HepG2 (cell line): ENCODE results near the gene TMEM144. TPM values are rescaled to one million over a fixed set of nuclear protein-coding genes. Genes with fewer than 3 reads are reported as not detected.

Experiments used
- ATAC-seq: fragments of 200-7000 bp; cut with Tn5 transposase; 3 replicates; pipeline ENCODE4 v1.9.1; 2020; ENCODE audit warnings: mild to moderate bottlenecking, moderate library complexity
- BruUV-seq: library from RNA; stranded (reverse); fragments of 400-500 nt; replicated peaks from 2 replicates; lab custom pipeline; 2021; lab: Mats Ljungman, UMichigan
- CTCF ChIA-PET: fragments of 300-600 bp; formaldehyde crosslinking; extraction: SDS; loops from one replicate; lab custom pipeline; 2021; ENCODE audit warnings: low total read pairs, inconsistent platforms, low intra/inter-chr PET ratio; lab: Yijun Ruan, JAX
- POLR2A ChIA-PET: fragments of 350-600 bp; sonication (Branson Sonifier 250); formaldehyde crosslinking; loops from one replicate; lab custom pipeline; 2020; ENCODE audit warnings: antibody characterized with exemption, inconsistent platforms; lab: Yijun Ruan, JAX
- DNase-seq: peaks from one replicate; pipeline ENCODE4 v3.0.0-alpha.2; 2015; ENCODE audit warnings: low spot score
- FAIRE-seq: peaks from 3 replicates; lab custom pipeline; 2011; peaks lifted over from hg19 to GRCh38; lab: Jason Lieb, UNC
- H2AFZ ChIP-seq: one replicate; pipeline ENCODE4 v1.6.1; 2011; ENCODE audit warnings: low read length, inconsistent platforms
- H3K27ac ChIP-seq: fragments of 300-600 bp; 3 replicates; pipeline ENCODE4 v1.8.0; 2011; ENCODE audit warnings: mixed run types, mild to moderate bottlenecking, mixed read lengths, low read length, inconsistent platforms; ENCODE audit not compliant: insufficient read depth; ENCODE audit errors: extremely low read length
- H3K27me3 ChIP-seq, 2 experiments: fragments of 200-600 bp in 1 of 2; 2 replicates in 1 of 2; 3 replicates in 1 of 2; pipeline versions ENCODE4 v1.6.0 to v1.8.0; 2011; ENCODE audit warnings: low read length in 2 of 2, mild to moderate bottlenecking in 2 of 2, moderate library complexity in 2 of 2, inconsistent platforms in 1 of 2; ENCODE audit not compliant: insufficient read depth in 2 of 2, control insufficient read depth in 1 of 2
- H3K36me3 ChIP-seq, 2 experiments: fragments of 200-600 bp in 1 of 2; replicated peaks in 1 of 2; 2 replicates in 1 of 2; 3 replicates in 1 of 2; pipeline versions ENCODE4 v1.5.1 to v1.8.0; 2011; ENCODE audit warnings: low read length in 2 of 2, inconsistent platforms in 1 of 2; ENCODE audit not compliant: insufficient read depth in 2 of 2, control insufficient read depth in 1 of 2
- H3K4me1 ChIP-seq: 2 replicates; pipeline ENCODE4 v1.5.1; 2012; ENCODE audit warnings: low read length, inconsistent platforms; ENCODE audit not compliant: insufficient read depth
- H3K4me2 ChIP-seq: 2 replicates; pipeline ENCODE4 v1.6.0; 2011; ENCODE audit warnings: low read depth, low read length, inconsistent platforms
- H3K4me3 ChIP-seq, 3 experiments: fragments of 200-600 bp in 1 of 3; sonication (generic), shearing (Covaris generic) in 1 of 3; replicated peaks in 1 of 3; 2 replicates each; pipeline ENCODE4 v1.5.1; 2011 to 2016; ENCODE audit warnings: low read length in 3 of 3, inconsistent platforms in 2 of 3, low read depth in 2 of 3, mild to moderate bottlenecking in 2 of 3, control low read depth in 1 of 3, mixed read lengths in 1 of 3; ENCODE audit not compliant: insufficient read depth in 1 of 3
- H3K79me2 ChIP-seq: one replicate; pipeline ENCODE4 v1.6.1; 2011; ENCODE audit warnings: low read length, inconsistent platforms; ENCODE audit not compliant: insufficient read depth
- H3K9ac ChIP-seq: 2 replicates; pipeline ENCODE4 v1.6.0; 2011; ENCODE audit warnings: mild to moderate bottlenecking, low read depth, low read length, inconsistent platforms; ENCODE audit not compliant: insufficient read depth
- H3K9me3 ChIP-seq: 2 replicates; pipeline ENCODE4 v1.5.1; 2012; ENCODE audit warnings: mild to moderate bottlenecking, low read length
- H4K20me1 ChIP-seq: 2 replicates; pipeline ENCODE4 v1.6.0; 2011; ENCODE audit warnings: inconsistent platforms, mild to moderate bottlenecking, low read length, moderate library complexity; ENCODE audit not compliant: insufficient read depth
- HNRNPLL ChIP-seq: fragments of 200-400 bp; formaldehyde crosslinking; IDR thresholded peaks from 2 replicates; pipeline ENCODE4 v1.6.1; 2017; ENCODE audit warnings: mild to moderate bottlenecking, low read depth, low read length; ENCODE audit not compliant: poor library complexity, severe bottlenecking
- KDM2A ChIP-seq: sonication (generic); formaldehyde crosslinking; IDR thresholded peaks from 2 replicates; pipeline ENCODE4 v1.4.0; 2020; ENCODE audit warnings: low read depth, missing genetic modification reagents, borderline replicate concordance
- LRRFIP1 ChIP-seq: sonication (generic); formaldehyde crosslinking; conservative IDR thresholded peaks from 2 replicates; pipeline ENCODE4 v1.4.0; 2020; ENCODE audit warnings: missing genetic modification reagents
- NCOA1 ChIP-seq: sonication (generic); formaldehyde crosslinking; IDR thresholded peaks from 2 replicates; pipeline ENCODE4 v1.9.0; 2021; ENCODE audit warnings: missing genetic modification reagents
- ZFYVE20 ChIP-seq: sonication (generic); formaldehyde crosslinking; IDR thresholded peaks from 2 replicates; pipeline ENCODE4 v1.8.0; 2023; ENCODE audit warnings: low read depth, mild to moderate bottlenecking, moderate library complexity, missing genetic modification reagents, borderline replicate concordance
- ZNF337 ChIP-seq: sonication (generic); formaldehyde crosslinking; IDR thresholded peaks from 2 replicates; pipeline ENCODE4 v1.5.1; 2020; ENCODE audit warnings: missing genetic modification reagents, low read depth, mild to moderate bottlenecking, borderline replicate concordance
- ZNF407 ChIP-seq: sonication (generic); formaldehyde crosslinking; IDR thresholded peaks from one replicate; pipeline ENCODE4 v1.5.1; 2020; ENCODE audit warnings: mild to moderate bottlenecking, missing genetic modification reagents; ENCODE audit errors: not compliant biosample characterization
- ZNF484 ChIP-seq: sonication (generic); formaldehyde crosslinking; IDR thresholded peaks from 2 replicates; pipeline ENCODE4 v1.5.1; 2020; ENCODE audit warnings: mild to moderate bottlenecking, low read depth, missing genetic modification reagents, borderline replicate concordance
- ZNF547 ChIP-seq: sonication (generic); formaldehyde crosslinking; IDR thresholded peaks from 2 replicates; pipeline ENCODE4 v1.5.1; 2020; ENCODE audit warnings: mild to moderate bottlenecking, missing genetic modification reagents
- ZNF660 ChIP-seq: sonication (generic); formaldehyde crosslinking; IDR thresholded peaks from 2 replicates; pipeline ENCODE4 v1.5.1; 2020; ENCODE audit warnings: mild to moderate bottlenecking, low read depth, missing genetic modification reagents, borderline replicate concordance
- ZNF800 ChIP-seq: sonication (generic); formaldehyde crosslinking; IDR thresholded peaks from 2 replicates; pipeline ENCODE4 v1.4.0; 2020; ENCODE audit warnings: missing genetic modification reagents
- WGBS: methylation state at CpG from one replicate; pipeline ENCODE4 v1.1.6; 2017; ENCODE audit warnings: low lambda C conversion rate; 5-methylcytosine and 5-hydroxymethylcytosine counted together
- in situ Hi-C: cut with HindIII; loops from 2 replicates; pipeline ENCODE4 v1.10.0; 2017; ENCODE audit warnings: low pct_unique_long_range_greater_than_20kb; ENCODE audit not compliant: extremely low pct_ligation_motif_present
- intact Hi-C: fragments of 100-400 bp; cut with micrococcal nuclease; formaldehyde crosslinking; loops from one replicate; pipeline ENCODE4 v1.10.0; 2022; ENCODE audit not compliant: unreplicated experiment
- polyA plus RNA-seq, 8 experiments: library from polyadenylated mRNA; depleted of rRNA in 3 of 8; stranded (reverse) in 7 of 8; unstranded in 1 of 8; fragments of >200 nt; fragmentation: Illumina TruSeq in 4 of 8; extraction: Trizol in 4 of 8; gene quantifications; 2 replicates each; pipeline versions ENCODE4 v1.2.1 to v1.2.3, GENCODE V29; 2011 to 2016; ENCODE audit warnings: low read depth in 4 of 8, missing spikeins in 1 of 8, mixed read lengths in 1 of 8; ENCODE audit not compliant: insufficient read depth in 1 of 8
- total RNA-seq, 5 experiments: library from RNA; depleted of rRNA; stranded (reverse); fragments of >200 nt; fragmentation: Illumina TruSeq; extraction: Trizol; gene quantifications; 2 replicates each; pipeline ENCODE4 v1.2.3, GENCODE V29; 2016; ENCODE audit warnings: low read depth in 1 of 5

Gene TMEM144
- total and polyA plus RNA-seq, 2 of the 13 experiments (the other 11 are each of a cell fraction or from before 2014, with no cell fraction given) = 10.9 to 12.3 TPM

GRCh38 chr4:158182736-158183135 is 27.6 kb upstream of the TMEM144 start:
- CTCF ChIA-PET = no interaction called here
- intact Hi-C loops = no loop called here
- no peak for TF ChIP-seq ZNF407 (CRISPR knock-in tag)
- no peak for TF ChIP-seq ZNF484
- no peak for TF ChIP-seq ZFYVE20 (CRISPR knock-in tag)
- no peak for TF ChIP-seq ZNF800 (CRISPR knock-in tag)
- TF ChIP-seq ZNF547 (CRISPR knock-in tag) = no peak
- no peak for TF ChIP-seq NCOA1 (CRISPR knock-in tag)
- no peak for TF ChIP-seq KDM2A (CRISPR knock-in tag)
- TF ChIP-seq ZNF337 (CRISPR knock-in tag) = no peak
- TF ChIP-seq HNRNPLL = no peak
- TF ChIP-seq LRRFIP1 (CRISPR knock-in tag) = no peak
- no peak for TF ChIP-seq ZNF660

More at GRCh38 chr4:158182736-158183135, 27.6 kb upstream of the TMEM144 start:
- Histone ChIP-seq H3K36me3 (0 out of 5 replicates have a peak, but pooled peaks cover 0 to 8% of the 10 kb centered on the region in 2 experiments), H3K9me3 (no peaks in the 10 kb centered on the region), H3K4me3 (no peak overlapping the region), H3K9ac (no peak overlapping the region), H4K20me1 (no peaks in the 10 kb centered on the region), H2AFZ (no peak overlapping the region), H3K4me2 (no peak overlapping the region), H3K4me1 (no peaks in the 10 kb centered on the region), H3K79me2 (no peaks in the 10 kb centered on the region), H3K27ac (no peak overlapping the region), H3K27me3 (no peaks in the 10 kb centered on the region)
- in situ Hi-C loops = no loop called here
- no peak for FAIRE-seq
- DNase-seq = no peak
- BruUV-seq = no TSS peak
- no peak for ATAC-seq
- POLR2A ChIA-PET = no interaction called here
- WGBS = 97% methylated on average over 15 of the region's 15 CpGs
